SK-N-MC (cell line): ENCODE data around the gene SCRT2.

ENCODE experiments used
- EZH2 ChIP-seq: fragments of 200-600 bp; sonication (generic); IDR thresholded peaks from one replicate; pipeline ENCODE4 v1.6.1; 2017; ENCODE audit warnings: antibody characterized with exemption
- POLR2AphosphoS5 ChIP-seq: IDR thresholded peaks from 2 replicates; pipeline ENCODE4 v1.6.1; 2012; ENCODE audit warnings: mild to moderate bottlenecking, low read depth, low read length, borderline replicate concordance

- TF ChIP-seq EZH2 (no peak), POLR2AphosphoS5 (no peak)
Measured at GRCh38 chr20:668638-669037, 7.0 kb downstream of the SCRT2 start.
